ENCODE measurements around the gene SHANK1.

SHANK1 gene

GRCh38 chr19:50711805-50712204, 7.8 kb downstream of the SHANK1 start:
- DNase-seq (ENCODE audit: low read depth in 2 of 2), result no peak

GRCh38 chr19:50711196-50711595, 8.4 kb downstream of the SHANK1 start:
- DNase-seq (ENCODE audit: low read depth in 2 of 2), result no peak

GRCh38 chr19:50710612-50711011, 9.0 kb downstream of the SHANK1 start:
- DNase-seq (ENCODE audit: low read depth in 2 of 2), result no peak

- no peak for DNase-seq (ENCODE audit: low read depth in 2 of 2)
Observed at GRCh38 chr19:50710094-50710493, 9.5 kb downstream of the SHANK1 start.

GRCh38 chr19:50708179-50708879, 11.3 kb downstream of the SHANK1 start:
- no peak for DNase-seq (ENCODE audit: low read depth in 2 of 2)

GRCh38 chr19:50706387-50706786, 13.2 kb downstream of the SHANK1 start:
- no peak for DNase-seq (ENCODE audit: low read depth in 2 of 2)

GRCh38 chr19:50705422-50706019, 14.1 kb downstream of the SHANK1 start:
- peak in 1 of 2 donors; percentile 11 for DNase-seq (ENCODE audit: low read depth in 2 of 2)

- DNase-seq (ENCODE audit: low read depth in 2 of 2), result no peak
Observed at GRCh38 chr19:50703915-50704796, 15.4 kb downstream of the SHANK1 start.

GRCh38 chr19:50702871-50703829, 16.5 kb downstream of the SHANK1 start:
- DNase-seq (ENCODE audit: low read depth in 2 of 2), result no peak

- no peak for DNase-seq (ENCODE audit: low read depth in 2 of 2)
Observed at GRCh38 chr19:50702158-50702870, 17.3 kb downstream of the SHANK1 start.

- no peak for DNase-seq (ENCODE audit: low read depth in 2 of 2)
Observed at GRCh38 chr19:50701367-50701985, 18.1 kb downstream of the SHANK1 start.

GRCh38 chr19:50697414-50698124, 22.0 kb downstream of the SHANK1 start:
- no peak for DNase-seq (ENCODE audit: low read depth in 2 of 2)

- no peak for DNase-seq (ENCODE audit: low read depth in 2 of 2)
Observed at GRCh38 chr19:50696094-50696483, 23.5 kb downstream of the SHANK1 start.

GRCh38 chr19:50695251-50696093, 24.1 kb downstream of the SHANK1 start:
- peak in 1 of 2 donors; percentile 22 for DNase-seq (ENCODE audit: low read depth in 2 of 2)

GRCh38 chr19:50694815-50695145, 24.8 kb downstream of the SHANK1 start:
- DNase-seq (ENCODE audit: low read depth in 2 of 2), result no peak

- DNase-seq (ENCODE audit: low read depth in 2 of 2), result no peak
Observed at GRCh38 chr19:50693064-50693975, 26.3 kb downstream of the SHANK1 start.

GRCh38 chr19:50690439-50690838, 29.2 kb downstream of the SHANK1 start:
- DNase-seq (ENCODE audit: low read depth in 2 of 2), result no peak

GRCh38 chr19:50688766-50689165, 30.8 kb downstream of the SHANK1 start:
- no peak for DNase-seq (ENCODE audit: low read depth in 2 of 2)
